CD14-positive monocyte (primary cell): ENCODE measurements around the gene COL20A1. TPM values are rescaled to one million over a fixed set of nuclear protein-coding genes. Genes with fewer than 3 reads are reported as not detected.

Source experiments
- DNase-seq, 3 donors: peaks; one replicate each; pipeline ENCODE4 v3.0.0-alpha.2; 2011 to 2022
- H2AFZ ChIP-seq: 2 replicates; pipeline ENCODE4 v1.6.0; 2012; ENCODE audit warnings: mild to moderate bottlenecking, low read depth, low read length, inconsistent platforms; ENCODE audit not compliant: insufficient read depth, poor library complexity, severe bottlenecking
- H3K27ac ChIP-seq, 2 donors: 1 replicate in 1 of 2; 2 replicates in 1 of 2; pipeline ENCODE4 v1.5.1; 2012 to 2013; ENCODE audit warnings: low read length in 2 of 2, control low read depth in 1 of 2, inconsistent platforms in 1 of 2, low read depth in 1 of 2, mild to moderate bottlenecking in 1 of 2
- H3K27me3 ChIP-seq, 2 donors: one replicate each; pipeline versions ENCODE4 v1.6.0 to v1.6.1; 2011 to 2013; ENCODE audit warnings: low read length in 2 of 2; ENCODE audit not compliant: control insufficient read depth in 2 of 2, insufficient read depth in 2 of 2
- H3K36me3 ChIP-seq, 2 donors: replicated peaks in 1 of 2; 1 replicate in 1 of 2; 2 replicates in 1 of 2; pipeline versions ENCODE4 v1.5.1 to v1.6.1; 2012 to 2013; ENCODE audit warnings: low read length in 2 of 2, control low read depth in 1 of 2, inconsistent platforms in 1 of 2, mild to moderate bottlenecking in 1 of 2; ENCODE audit not compliant: insufficient read depth in 2 of 2, control insufficient read depth in 1 of 2
- H3K4me1 ChIP-seq, 2 donors: 1 replicate in 1 of 2; 2 replicates in 1 of 2; pipeline versions ENCODE4 v1.5.1 to v1.6.1; 2012 to 2013; ENCODE audit warnings: low read length in 2 of 2, control low read depth in 1 of 2, inconsistent platforms in 1 of 2, mild to moderate bottlenecking in 1 of 2, moderate library complexity in 1 of 2; ENCODE audit not compliant: insufficient read depth in 2 of 2, control insufficient read depth in 1 of 2
- H3K4me2 ChIP-seq: replicated peaks from 2 replicates; pipeline ENCODE3; 2012; ENCODE audit warnings: low read length, moderate library complexity, mild to moderate bottlenecking; ENCODE audit not compliant: poor library complexity, severe bottlenecking; ENCODE audit errors: extremely low read depth
- H3K4me3 ChIP-seq, 3 experiments: fragments of 200-600 bp in 1 of 3; sonication (generic) in 1 of 3; replicated peaks in 1 of 3; 1 replicate in 2 of 3; 2 replicates in 1 of 3; pipeline ENCODE4 v1.5.1; 2011 to 2013; ENCODE audit warnings: low read length in 3 of 3, mild to moderate bottlenecking in 3 of 3, control low read depth in 2 of 3, low read depth in 2 of 3, inconsistent platforms in 1 of 3, moderate library complexity in 1 of 3
- H3K79me2 ChIP-seq: 2 replicates; pipeline ENCODE4 v1.6.0; 2012; ENCODE audit warnings: mild to moderate bottlenecking, control low read depth, inconsistent platforms, low read length, moderate library complexity; ENCODE audit not compliant: insufficient read depth
- H3K9ac ChIP-seq: 2 replicates; pipeline ENCODE4 v1.6.0; 2017; ENCODE audit warnings: low read length, mild to moderate bottlenecking; ENCODE audit not compliant: insufficient read depth, poor library complexity, severe bottlenecking
- H3K9me3 ChIP-seq, 2 donors: replicated peaks in 1 of 2; 1 replicate in 1 of 2; 2 replicates in 1 of 2; pipeline versions ENCODE4 v1.5.1 to v1.6.1; 2012 to 2013; ENCODE audit warnings: low read length in 2 of 2, control low read depth in 1 of 2; ENCODE audit not compliant: control insufficient read depth in 1 of 2, insufficient read depth in 1 of 2
- H4K20me1 ChIP-seq: 2 replicates; pipeline ENCODE4 v1.6.0; 2012; ENCODE audit warnings: mild to moderate bottlenecking, low read length, control low read depth, moderate library complexity; ENCODE audit not compliant: insufficient read depth
- H3K27ac Mint-ChIP-seq, 7 donors: one replicate each; pipeline ENCODE4 v1.8.0; 2020; ENCODE audit warnings: mild to moderate bottlenecking in 7 of 7, mixed read lengths in 7 of 7, moderate library complexity in 6 of 7, inconsistent platforms in 2 of 7
- H3K27me3 Mint-ChIP-seq, 3 donors: one replicate each; pipeline ENCODE4 v1.8.0; 2021 to 2022; ENCODE audit warnings: low read depth in 3 of 3, mild to moderate bottlenecking in 3 of 3, mixed read lengths in 3 of 3, moderate library complexity in 3 of 3, inconsistent platforms in 1 of 3
- H3K36me3 Mint-ChIP-seq, 2 donors: one replicate each; pipeline ENCODE4 v1.8.0; 2020; ENCODE audit warnings: mixed read lengths in 2 of 2, inconsistent platforms in 1 of 2, mild to moderate bottlenecking in 1 of 2
- H3K4me1 Mint-ChIP-seq: one replicate; pipeline ENCODE4 v1.8.0; 2020; ENCODE audit warnings: mild to moderate bottlenecking, mixed read lengths
- H3K4me3 Mint-ChIP-seq, 2 donors: one replicate each; pipeline ENCODE4 v1.8.0; 2020; ENCODE audit warnings: mild to moderate bottlenecking in 2 of 2, mixed read lengths in 2 of 2, moderate library complexity in 1 of 2
- H3K9me3 Mint-ChIP-seq, 7 donors: one replicate each; pipeline ENCODE4 v1.8.0; 2020 to 2022; ENCODE audit warnings: mixed read lengths in 7 of 7, mild to moderate bottlenecking in 6 of 7, moderate library complexity in 6 of 7, inconsistent platforms in 2 of 7
- CTCF ChIP-seq: fragments of 200-600 bp; IDR thresholded peaks from one replicate; pipeline ENCODE4 v1.8.0; 2022; ENCODE audit warnings: antibody characterized with exemption, mild to moderate bottlenecking
- WGBS: methylation state at CpG from one replicate; pipeline ENCODE4 v1.1.5; 2013; ENCODE audit warnings: missing lambda C conversion rate; ENCODE audit not compliant: insufficient coverage; 5-methylcytosine and 5-hydroxymethylcytosine counted together
- intact Hi-C, 2 donors: fragments of 100-400 bp; cut with micrococcal nuclease; formaldehyde crosslinking; loops; one replicate each; pipeline versions ENCODE4 v1.15.0 to v1.15.1; 2023
- polyA plus RNA-seq, 3 donors: library from polyadenylated mRNA; depleted of rRNA in 1 of 3; unstranded in 2 of 3; stranded (reverse) in 1 of 3; fragments of 300-500 nt in 2 of 3; fragments of >200 nt in 1 of 3; fragmentation: Illumina TruSeq in 2 of 3; gene quantifications; 1 replicate in 2 of 3; 2 replicates in 1 of 3; pipeline ENCODE4 v1.2.3, GENCODE V29; 2012 to 2021

COL20A1 gene
- polyA plus RNA-seq, 3 donors = not detected

DNA sequence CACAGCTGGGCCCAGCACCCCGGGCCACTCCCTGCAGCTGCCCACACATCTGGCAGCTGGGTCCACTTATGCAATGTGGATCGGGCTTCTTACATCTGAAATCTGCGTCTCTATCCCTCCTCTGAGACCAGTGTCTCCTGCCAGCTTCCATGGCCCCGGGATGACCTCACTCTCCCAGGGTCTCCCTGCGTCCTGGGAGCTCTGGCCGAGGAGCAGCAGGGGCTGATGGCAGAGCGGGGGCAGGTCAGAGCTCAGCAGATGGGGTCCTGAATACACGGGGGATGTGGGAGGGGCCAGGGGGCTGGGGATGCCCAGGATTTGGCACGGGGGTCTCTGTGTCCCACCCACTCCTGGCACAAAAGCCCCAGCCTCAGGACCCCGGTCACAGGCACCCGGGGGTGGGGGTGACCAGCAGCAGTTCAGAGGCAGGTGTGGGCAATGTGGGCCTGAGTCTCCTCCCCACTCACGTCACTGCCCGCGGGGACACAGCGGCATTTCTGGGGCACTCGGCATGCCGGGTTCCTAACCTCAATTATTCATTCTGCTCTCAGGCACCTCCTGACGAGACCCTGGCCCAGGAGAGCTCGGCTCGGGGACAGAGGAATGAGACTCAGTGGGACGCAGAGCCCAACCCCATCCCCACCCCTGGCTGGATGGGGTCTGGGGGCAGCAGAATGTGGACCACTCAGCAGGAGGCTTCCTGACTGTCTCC, 51.8 kb downstream of the COL20A1 start:
- H3K27me3 Mint-ChIP-seq = peaks cover 0 to 8% (median 7%) of the 10 kb centered on the region in 3 donors
- no peak for DNase-seq
- H3K9me3 Mint-ChIP-seq = peaks cover 7 to 14% (median 10%) of the 10 kb centered on the region in 7 donors
- Histone ChIP-seq H3K9me3 (peaks cover 0 to 2% of the 10 kb centered on the region in 2 donors), H4K20me1 (no peaks in the 10 kb centered on the region), H3K4me1 (no peaks in the 10 kb centered on the region), H2AFZ (no peak overlapping the region), H3K9ac (no peak overlapping the region), H3K4me3 (no peak overlapping the region), H3K27ac (no peak overlapping the region), H3K27me3 (no peaks in the 10 kb centered on the region), H3K4me2 (no peak overlapping the region), H3K36me3 (no peaks in the 10 kb centered on the region), H3K79me2 (no peaks in the 10 kb centered on the region)
- TF ChIP-seq CTCF = no peak
- no peaks in the 10 kb centered on the region for H3K4me1 Mint-ChIP-seq
- WGBS = 76% methylated on average over 13 of the region's 21 CpGs
- intact Hi-C loops = no loop called here
- no peaks in the 10 kb centered on the region for H3K36me3 Mint-ChIP-seq
- H3K27ac Mint-ChIP-seq = no peak overlapping the region
- H3K4me3 Mint-ChIP-seq = no peak overlapping the region

GRCh38 chr20:63345328-63346100, 52.5 kb downstream of the COL20A1 start:
- Histone ChIP-seq H3K9ac (no peak overlapping the region), H3K4me3 (no peak overlapping the region), H3K36me3 (no peaks in the 10 kb centered on the region), H3K27ac (no peak overlapping the region), H3K79me2 (no peaks in the 10 kb centered on the region), H3K27me3 (no peaks in the 10 kb centered on the region), H3K4me1 (no peaks in the 10 kb centered on the region), H2AFZ (no peak overlapping the region), H3K4me2 (no peak overlapping the region), H4K20me1 (no peaks in the 10 kb centered on the region), H3K9me3 (peaks cover 0 to 5% of the 10 kb centered on the region in 2 donors)
- peaks cover 0 to 8% (median 7%) of the 10 kb centered on the region in 3 donors for H3K27me3 Mint-ChIP-seq
- peaks cover 5 to 13% (median 9%) of the 10 kb centered on the region in 7 donors for H3K9me3 Mint-ChIP-seq
- intact Hi-C loops = no loop called here
- no peaks in the 10 kb centered on the region for H3K4me1 Mint-ChIP-seq
- H3K4me3 Mint-ChIP-seq = no peak overlapping the region
- no peaks in the 10 kb centered on the region for H3K36me3 Mint-ChIP-seq
- H3K27ac Mint-ChIP-seq = peak overlapping the region in 1 of 7 donors; percentile 45
- no peak for DNase-seq
- 81% methylated on average over 27 of the region's 27 CpGs for WGBS
- no peak for TF ChIP-seq CTCF
